Measurements from ENCODE around the gene LINGO1. TPM values are rescaled to one million over a fixed set of nuclear protein-coding genes. Genes with fewer than 3 reads are reported as not detected.

The LINGO1 gene
- total RNA-seq, 2 experiments from 2014 or later, result not detected

- peaks cover 1% of the 10 kb centered on the region for H3K27me3 Mint-ChIP-seq
- no peak for TF ChIP-seq CTCF (IDR thresholded peaks at IDR 0.05)
- ChIA-PET CTCF (interaction anchor here (1.3 kb wide), 1 partner anchor 11 kb away, joined by 3 read pairs; the partner anchor contains the start of gene LINGO1), POLR2A (no interaction called here)
- H3K4me1 Mint-ChIP-seq (ENCODE audit: low read depth), result no peaks in the 10 kb centered on the region
- ATAC-seq, result no peak
- no peak overlapping the region for H3K4me3 Mint-ChIP-seq
- H3K36me3 Mint-ChIP-seq (ENCODE audit: low read depth), result no peaks in the 10 kb centered on the region
- H3K9me3 Mint-ChIP-seq, result no peaks in the 10 kb centered on the region
- no peak for DNase-seq
- intact Hi-C loops (cut with micrococcal nuclease), result no loop called here
- H3K27ac Mint-ChIP-seq, result no peak overlapping the region
Observed at GRCh38 chr15:77622209-77622933, 10.3 kb downstream of the LINGO1 start.

DNA sequence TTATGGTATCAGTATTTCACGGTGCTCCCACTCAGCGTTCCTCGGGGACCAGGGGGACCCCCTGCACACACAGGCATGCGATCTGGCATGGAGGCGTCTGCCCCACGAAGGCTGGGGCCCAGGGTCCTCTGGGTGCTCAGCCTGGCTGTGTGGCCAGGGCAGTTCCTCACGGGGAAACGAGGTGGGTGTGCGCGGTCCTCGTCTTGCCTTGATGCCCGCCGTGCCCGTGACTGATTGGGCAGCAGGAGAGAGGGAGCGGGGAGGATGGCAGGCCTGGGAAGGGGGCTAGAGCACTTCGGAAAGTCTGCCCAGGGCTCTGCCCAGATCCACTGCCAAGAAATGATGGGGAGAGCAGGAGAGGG lies 10.9 kb downstream of the LINGO1 start:
- DNase-seq (no peak), ATAC-seq (no peak)
- no peaks in the 10 kb centered on the region for H3K4me1 Mint-ChIP-seq (ENCODE audit: low read depth)
- TF ChIP-seq CTCF (IDR thresholded peaks at IDR 0.05), result no peak
- no peaks in the 10 kb centered on the region for H3K9me3 Mint-ChIP-seq
- CTCF ChIA-PET, result no interaction called here
- intact Hi-C loops (cut with micrococcal nuclease), result no loop called here
- no peak overlapping the region for H3K4me3 Mint-ChIP-seq
- no peak overlapping the region for H3K27ac Mint-ChIP-seq
- H3K36me3 Mint-ChIP-seq (ENCODE audit: low read depth), result no peaks in the 10 kb centered on the region
- peaks cover 1% of the 10 kb centered on the region for H3K27me3 Mint-ChIP-seq
- POLR2A ChIA-PET, result no interaction called here

DNA sequence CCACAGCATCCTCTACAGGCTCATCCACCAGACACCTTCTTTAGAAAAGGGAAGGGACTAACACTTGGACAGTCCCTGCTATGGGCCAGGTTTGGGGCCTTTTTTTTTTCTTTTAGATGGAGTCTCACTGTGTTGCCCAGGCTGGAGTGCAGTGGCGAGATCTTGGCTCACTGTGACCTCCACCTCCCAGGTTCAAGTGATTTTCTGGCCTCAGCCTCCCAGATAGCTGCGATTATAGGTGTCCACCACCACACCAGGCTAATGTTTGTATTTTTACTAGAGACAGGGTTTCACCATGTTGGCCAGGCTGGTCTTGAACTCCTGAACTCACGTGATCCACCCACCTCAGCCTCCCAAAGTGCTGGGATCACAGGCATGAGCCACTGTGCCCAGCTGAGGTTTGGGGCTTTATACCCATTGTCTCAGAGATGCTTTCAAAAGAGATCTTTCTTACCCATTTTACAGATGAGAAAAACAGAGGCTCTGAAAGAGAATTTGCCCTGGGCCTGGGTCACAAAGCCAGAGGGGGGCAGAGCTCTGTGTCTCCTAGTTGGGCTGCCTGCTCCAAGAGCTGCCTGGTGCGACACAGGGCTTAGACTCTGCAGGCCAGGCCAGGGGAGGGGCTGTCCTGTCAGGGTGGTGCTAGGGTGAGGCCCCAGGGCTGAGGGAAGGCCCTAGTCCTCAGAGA lies 11.6 kb downstream of the LINGO1 start:
- no peak for ATAC-seq
- Mint-ChIP-seq H3K4me1 (ENCODE audit: low read depth) (no peaks in the 10 kb centered on the region), H3K27ac (no peak overlapping the region), H3K36me3 (ENCODE audit: low read depth) (no peaks in the 10 kb centered on the region), H3K4me3 (no peak overlapping the region), H3K9me3 (no peaks in the 10 kb centered on the region), H3K27me3 (no peaks in the 10 kb centered on the region)
- intact Hi-C loops (cut with micrococcal nuclease), result no loop called here
- TF ChIP-seq CTCF (IDR thresholded peaks at IDR 0.05), result no peak
- DNase-seq, result no peak
- CTCF ChIA-PET, result no interaction called here
- POLR2A ChIA-PET, result no interaction called here

DNA sequence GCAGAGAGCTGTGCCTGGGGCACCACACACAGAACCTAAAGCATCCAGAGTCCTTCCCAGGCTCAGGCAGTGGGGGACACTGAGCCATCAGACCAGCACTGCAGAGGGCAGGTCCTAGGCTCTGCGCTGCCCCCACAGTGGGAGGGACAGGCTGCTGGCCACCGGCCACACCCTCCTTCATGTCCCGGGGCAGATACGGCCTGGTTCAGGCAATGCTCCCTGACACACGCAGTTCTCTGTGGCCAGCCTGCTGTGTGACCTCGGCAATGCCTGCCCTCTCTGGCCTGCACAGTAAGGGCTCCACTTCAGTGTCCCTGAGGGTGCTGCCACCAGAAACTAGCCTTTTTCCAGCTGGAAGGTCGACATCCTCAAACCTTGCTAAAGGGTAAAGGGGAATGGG lies 12.4 kb downstream of the LINGO1 start:
- H3K36me3 Mint-ChIP-seq (ENCODE audit: low read depth), result no peaks in the 10 kb centered on the region
- no peak for TF ChIP-seq CTCF (IDR thresholded peaks at IDR 0.05)
- CTCF ChIA-PET, result no interaction called here
- H3K4me3 Mint-ChIP-seq, result no peak overlapping the region
- no peaks in the 10 kb centered on the region for H3K4me1 Mint-ChIP-seq (ENCODE audit: low read depth)
- no peaks in the 10 kb centered on the region for H3K9me3 Mint-ChIP-seq
- ATAC-seq (no peak), DNase-seq (no peak)
- POLR2A ChIA-PET, result no interaction called here
- no peak overlapping the region for H3K27ac Mint-ChIP-seq
- H3K27me3 Mint-ChIP-seq, result no peaks in the 10 kb centered on the region
- intact Hi-C loops (cut with micrococcal nuclease), result no loop called here

GRCh38 chr15:77619883-77620282 lies 12.8 kb downstream of the LINGO1 start:
- ATAC-seq, result no peak
- H3K36me3 Mint-ChIP-seq (ENCODE audit: low read depth), result no peaks in the 10 kb centered on the region
- H3K4me3 Mint-ChIP-seq, result no peak overlapping the region
- no peaks in the 10 kb centered on the region for H3K4me1 Mint-ChIP-seq (ENCODE audit: low read depth)
- H3K9me3 Mint-ChIP-seq, result no peaks in the 10 kb centered on the region
- intact Hi-C loops (cut with micrococcal nuclease), result no loop called here
- H3K27ac Mint-ChIP-seq, result no peak overlapping the region
- POLR2A ChIA-PET, result no interaction called here
- no peaks in the 10 kb centered on the region for H3K27me3 Mint-ChIP-seq
- CTCF ChIA-PET, result interaction anchor here (1.7 to 4.5 kb wide), 3 partner anchors 14 to 255 kb away, joined by 3 to 18 read pairs (median 9); partner anchors contain the start of gene LINGO1
- no peak for DNase-seq
- no peak for TF ChIP-seq CTCF (IDR thresholded peaks at IDR 0.05)

Data from activated CD8-positive, alpha-beta T cell treated with anti-CD3 and anti-CD28 coated beads for 36 hours (primary cell).